ENCODE results near the gene TTLL7.
"Not testable (repeated sequence)": the region's sequence is repeated elsewhere in the genome, so short reads cannot be mapped to it uniquely, and the experiment has no call there.

TTLL7 gene

DNA sequence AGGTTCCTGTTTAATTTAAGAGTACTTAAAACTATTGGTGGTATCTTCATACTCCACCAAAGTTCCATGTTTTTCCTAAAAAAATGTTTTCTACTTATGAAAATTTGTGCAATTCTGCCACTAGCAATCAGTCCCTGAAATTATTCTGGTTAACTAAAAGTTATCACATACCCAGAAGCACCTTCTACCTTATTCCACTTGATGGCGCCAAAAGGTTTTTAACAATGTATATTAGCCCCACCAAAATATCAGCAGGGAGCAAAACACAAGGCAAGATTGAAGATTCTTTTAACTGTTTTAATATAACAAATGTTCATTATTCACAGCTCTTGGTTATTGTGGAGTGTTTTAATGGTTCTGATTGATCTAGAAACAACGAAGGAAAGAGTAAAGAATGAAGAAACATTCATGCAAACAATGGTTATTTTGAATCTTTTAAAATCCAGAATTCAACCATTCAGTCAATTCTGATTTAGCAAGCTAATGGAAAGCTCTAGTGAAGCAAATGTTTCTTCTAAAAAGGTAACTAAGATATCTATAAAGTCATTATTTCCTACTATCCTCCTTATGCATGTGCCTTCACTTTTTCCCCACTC lies 67.2 kb downstream of the TTLL7 start:
- DNase-seq (ENCODE audit: low spot score), result peak; percentile 13

- peak; percentile 16 for DNase-seq (ENCODE audit: low spot score)
Observed at GRCh38 chr1:83929184-83929583, 69.7 kb downstream of the TTLL7 start.

- no peak for DNase-seq (ENCODE audit: low spot score)
Observed at GRCh38 chr1:83928396-83928795, 70.5 kb downstream of the TTLL7 start.

DNA sequence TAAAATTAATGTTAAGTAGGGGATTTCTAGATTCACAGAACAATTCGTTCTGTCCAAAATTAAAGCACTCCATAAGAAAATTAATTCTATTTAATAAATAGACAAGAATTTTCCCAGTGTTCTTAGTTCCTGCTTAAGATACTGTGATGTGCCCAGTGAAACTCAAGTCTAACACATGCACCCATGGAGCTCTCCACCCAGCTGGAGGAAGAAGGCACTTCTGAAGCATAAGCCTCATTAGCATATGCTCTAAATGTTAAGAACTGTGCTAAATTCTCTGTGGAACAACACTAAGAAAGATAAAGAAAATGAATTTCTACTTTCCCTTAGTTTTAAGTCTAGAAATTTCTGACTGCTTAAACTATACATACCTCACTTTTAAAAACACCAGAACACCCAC lies 71.2 kb downstream of the TTLL7 start:
- no peak for DNase-seq (ENCODE audit: low spot score)

- DNase-seq (ENCODE audit: low spot score), result no peak
Observed at GRCh38 chr1:83927061-83927460, 71.9 kb downstream of the TTLL7 start.

- no peak for DNase-seq (ENCODE audit: low spot score)
Observed at GRCh38 chr1:83923553-83923952, 75.4 kb downstream of the TTLL7 start.

- DNase-seq (ENCODE audit: low spot score), result no peak
Observed at GRCh38 chr1:83922431-83922830, 76.5 kb downstream of the TTLL7 start.

DNA sequence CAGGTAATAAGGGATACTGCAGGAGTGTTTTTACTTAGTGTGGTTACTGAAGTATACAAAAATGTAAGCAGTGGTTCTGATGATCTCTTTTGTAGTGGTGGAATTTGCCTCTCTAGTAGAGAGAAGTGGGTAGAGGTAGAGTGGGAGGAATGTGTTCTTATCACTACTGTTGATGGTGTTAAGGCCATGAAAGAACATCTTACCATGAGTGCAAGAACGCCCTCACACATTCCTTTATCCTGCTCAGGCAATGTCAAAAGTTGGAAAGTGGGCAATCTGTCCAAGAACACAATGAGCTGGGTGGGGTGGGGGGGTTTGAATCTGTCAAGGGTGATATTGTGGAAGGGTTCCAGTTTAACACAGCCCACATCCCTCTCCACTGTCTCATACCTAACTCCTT lies 78.6 kb downstream of the TTLL7 start:
- DNase-seq (ENCODE audit: low spot score), result no peak

DNA sequence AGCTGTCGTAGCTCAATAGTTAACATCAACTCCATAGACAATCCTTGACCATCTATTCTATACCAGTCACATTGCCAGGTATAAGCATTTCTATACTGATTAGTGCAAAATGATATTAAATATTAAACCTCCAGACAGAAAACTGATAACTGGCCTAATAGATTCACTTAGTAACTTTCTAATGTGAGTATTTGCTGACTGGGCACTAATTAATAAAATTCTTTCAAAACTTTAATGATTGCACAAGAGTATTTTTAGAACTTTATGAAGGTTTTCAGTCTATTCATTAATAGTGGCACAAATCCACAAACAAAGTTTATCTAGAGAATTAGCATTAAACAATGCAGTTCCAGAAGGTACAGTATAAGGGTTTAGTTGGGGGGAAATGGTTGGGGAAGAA lies 79.1 kb downstream of the TTLL7 start:
- no peak for DNase-seq (ENCODE audit: low spot score)

GRCh38 chr1:83918688-83919285 lies 80.1 kb downstream of the TTLL7 start:
- DNase-seq (ENCODE audit: low spot score), result no peak

DNA sequence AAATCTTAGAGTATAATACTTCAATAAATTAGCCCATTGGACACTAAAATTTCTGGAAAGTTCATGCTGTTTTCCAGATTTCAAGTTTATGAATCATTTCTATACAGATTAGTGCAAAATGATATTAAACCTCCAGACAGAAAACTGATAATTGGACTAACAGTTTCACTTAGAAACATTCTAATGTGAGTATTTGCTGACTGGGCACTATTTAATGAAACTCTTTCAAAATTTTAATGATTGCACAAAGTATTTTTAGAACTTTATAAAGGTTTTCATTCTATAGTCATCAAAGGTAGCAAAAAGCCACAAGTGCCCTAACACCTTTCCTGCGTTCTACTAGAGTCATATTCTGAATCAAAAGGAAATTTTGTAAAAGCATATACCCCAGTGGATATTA lies 81.0 kb downstream of the TTLL7 start:
- no peak for DNase-seq (ENCODE audit: low spot score)

- DNase-seq (ENCODE audit: low spot score), result not testable (repeated sequence)
Observed at GRCh38 chr1:83916094-83916493, 82.8 kb downstream of the TTLL7 start.

- no peak for DNase-seq (ENCODE audit: low spot score)
Observed at GRCh38 chr1:83912876-83913275, 86.1 kb downstream of the TTLL7 start.

GRCh38 chr1:83910461-83910860 lies 88.5 kb downstream of the TTLL7 start:
- DNase-seq (ENCODE audit: low spot score), result no peak

GRCh38 chr1:83909687-83910086 lies 89.2 kb downstream of the TTLL7 start:
- no peak for DNase-seq (ENCODE audit: low spot score)

DNA sequence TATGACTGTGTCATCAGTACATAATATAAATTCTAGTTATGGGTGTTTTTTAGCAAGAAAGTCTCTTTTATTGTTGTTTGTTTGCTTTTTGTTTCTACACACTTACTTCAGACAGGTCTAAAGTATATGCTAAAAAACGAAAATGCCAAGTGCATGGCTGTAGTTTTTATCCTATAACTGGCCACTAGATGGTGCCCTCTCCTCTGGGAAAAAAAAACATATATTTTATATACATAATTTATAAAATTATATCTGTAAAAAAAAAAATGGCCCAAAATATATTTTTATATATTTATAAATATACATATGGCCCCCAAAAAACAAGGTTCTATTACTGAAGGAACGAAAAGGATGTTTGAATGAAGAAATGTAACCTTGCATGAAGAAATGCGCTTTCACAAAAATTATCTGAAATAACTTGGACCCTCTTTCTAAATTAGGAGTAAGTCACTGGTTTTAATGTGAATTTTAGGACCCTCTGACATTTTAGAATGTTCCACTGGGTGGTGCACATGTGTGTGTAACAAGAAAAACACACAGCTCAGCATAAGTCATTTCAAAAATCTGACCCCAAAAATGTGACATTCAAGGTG lies 93.5 kb downstream of the TTLL7 start:
- no peak for DNase-seq (ENCODE audit: low spot score)

DNA sequence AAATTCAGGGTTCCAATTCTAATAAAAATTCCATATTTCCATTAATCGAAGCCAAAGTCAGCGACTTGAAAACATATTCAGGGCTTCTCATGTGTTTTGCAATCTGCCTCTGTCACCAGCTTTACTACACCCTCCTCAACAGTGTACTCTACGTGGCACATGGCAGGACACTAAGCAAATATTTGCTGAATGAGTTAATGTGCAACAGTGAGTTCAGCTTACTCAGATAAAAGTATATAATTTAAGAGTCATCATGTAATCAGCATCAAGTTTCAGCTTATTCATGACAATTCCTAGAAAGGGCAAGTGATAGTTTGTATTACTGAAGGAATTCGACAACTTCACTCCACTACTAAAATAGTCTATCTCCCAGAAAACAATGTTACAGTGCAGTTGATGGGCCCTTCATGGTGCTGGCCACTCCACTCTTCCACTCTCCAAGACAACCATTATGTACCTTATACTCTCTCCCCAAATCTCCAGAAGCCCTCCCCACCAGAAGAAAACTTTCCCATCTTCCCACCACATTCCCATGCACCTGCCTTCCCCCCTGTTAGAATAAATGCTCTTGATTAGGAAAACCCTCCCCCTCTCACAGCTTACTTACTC lies 97.3 kb downstream of the TTLL7 start:
- peak; percentile 15 for DNase-seq (ENCODE audit: low spot score)

DNA sequence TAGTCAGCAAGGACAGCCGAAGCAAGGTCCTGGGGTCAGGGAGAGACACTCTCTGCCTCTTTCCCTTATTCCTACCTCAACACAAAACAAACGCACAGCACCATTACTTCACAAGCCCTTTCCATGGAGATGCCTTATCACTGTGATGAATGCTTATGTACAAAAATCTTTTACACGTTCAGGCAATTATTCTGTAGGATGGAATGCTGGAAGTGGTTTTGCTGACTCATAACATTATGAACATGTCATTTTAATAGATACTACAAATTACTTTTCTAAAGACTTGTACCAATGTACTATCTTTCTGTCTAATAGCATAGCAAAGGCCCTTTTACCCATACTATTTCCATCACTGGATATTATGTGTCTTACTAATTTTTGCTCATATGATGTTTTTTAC lies 98.4 kb downstream of the TTLL7 start:
- no peak for DNase-seq (ENCODE audit: low spot score)

- DNase-seq (ENCODE audit: low spot score), result no peak
Observed at GRCh38 chr1:83897516-83897915, 101.4 kb downstream of the TTLL7 start.

DNA sequence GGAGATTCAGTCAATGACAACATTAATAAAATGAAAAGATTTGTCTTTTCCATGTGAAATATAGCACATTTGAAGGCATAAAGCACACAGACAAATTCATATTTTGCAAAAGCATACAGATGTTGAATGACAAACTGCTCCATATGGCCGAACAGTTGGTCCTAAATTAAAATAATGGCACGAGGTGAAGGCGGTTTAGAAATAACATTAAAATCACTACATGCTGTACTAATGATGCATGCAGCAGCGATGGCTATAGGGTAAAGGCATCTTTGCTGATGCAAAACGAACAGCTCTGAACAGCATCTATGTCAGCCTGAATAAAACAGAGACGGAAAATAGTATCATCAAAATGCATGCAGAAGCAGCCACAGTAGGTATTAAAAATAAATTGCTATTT lies 102.6 kb downstream of the TTLL7 start:
- no peak for DNase-seq (ENCODE audit: low spot score)

- no peak for DNase-seq (ENCODE audit: low spot score)
Observed at GRCh38 chr1:83889707-83890106, 109.2 kb downstream of the TTLL7 start.

GRCh38 chr1:83887483-83887882 lies 111.4 kb downstream of the TTLL7 start:
- no peak for DNase-seq (ENCODE audit: low spot score)

GRCh38 chr1:83883979-83884378 lies 115.0 kb downstream of the TTLL7 start:
- DNase-seq (ENCODE audit: low spot score), result no peak

- peak; percentile 9 for DNase-seq (ENCODE audit: low spot score)
Observed at GRCh38 chr1:83882906-83883305, 116.0 kb downstream of the TTLL7 start.
